Stimulated activated CD8-positive, alpha-beta memory T cell treated with anti-CD3 and anti-CD28 coated beads, Interleukin-12 subunit alpha, Interleukin-12 subunit beta, amount 100 ng/mL, for 1 hour (primary cell): ENCODE results near the gene SCFD2.
"Not testable (repeated sequence)": the region's sequence is repeated elsewhere in the genome, so short reads cannot be mapped to it uniquely, and the experiment has no call there.

Experiments
- DNase-seq: peaks from one replicate; pipeline ENCODE4 v3.0.0-alpha.2; 2020; ENCODE audit warnings: low read depth

The SCFD2 gene

DNA sequence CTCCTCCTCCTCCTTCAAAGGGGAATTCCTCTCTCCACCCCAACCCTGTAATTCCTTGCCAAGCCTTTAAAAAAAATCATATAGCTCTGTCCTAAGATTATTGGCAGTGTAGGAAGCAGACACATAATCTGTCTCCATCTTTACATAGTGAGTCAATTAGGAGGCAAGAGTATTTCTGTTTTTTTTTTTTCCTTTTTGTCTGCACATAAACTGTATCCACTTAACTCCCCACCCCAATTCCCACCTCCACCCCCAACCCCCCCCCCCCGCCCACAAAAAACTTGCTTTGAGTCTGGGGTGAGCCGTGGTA lies 321.3 kb downstream of the SCFD2 start:
- no peak for DNase-seq

DNA sequence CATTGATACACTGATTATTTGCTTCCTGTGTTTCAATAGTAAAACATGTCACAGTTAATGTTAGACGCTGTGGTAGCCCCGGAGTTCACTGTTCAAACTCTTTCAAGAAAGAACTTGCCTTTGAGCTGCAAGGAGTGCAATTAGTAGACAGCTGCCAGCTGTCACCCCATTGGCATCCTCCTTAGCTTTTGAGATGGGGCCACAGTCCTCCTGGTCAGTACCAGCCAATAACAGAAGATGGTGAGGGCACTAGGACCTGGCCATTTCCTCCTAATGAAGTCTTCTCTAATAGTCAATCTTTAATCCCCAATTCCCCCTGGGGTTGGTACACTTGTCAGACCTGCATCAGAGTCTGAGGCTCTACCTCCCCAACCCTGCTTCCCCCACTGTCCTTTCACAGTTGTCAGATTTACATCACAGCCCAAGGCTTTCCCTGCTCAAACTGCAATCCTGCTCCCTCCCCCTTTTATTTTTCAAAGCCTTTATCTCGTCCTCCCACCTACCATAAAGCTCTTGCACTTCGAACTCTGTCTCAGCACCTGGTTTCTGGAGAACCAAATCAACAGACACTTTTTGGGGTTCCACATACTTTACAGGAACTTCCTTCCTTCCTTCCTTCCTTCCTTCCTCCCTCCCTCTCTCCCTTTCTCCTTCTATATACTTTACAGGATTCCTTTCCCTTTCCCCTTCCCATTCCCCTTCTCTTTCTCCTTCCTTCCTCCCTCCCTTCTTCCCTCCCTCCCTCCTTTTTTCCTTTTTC lies 321.8 kb downstream of the SCFD2 start:
- no peak for DNase-seq

DNA sequence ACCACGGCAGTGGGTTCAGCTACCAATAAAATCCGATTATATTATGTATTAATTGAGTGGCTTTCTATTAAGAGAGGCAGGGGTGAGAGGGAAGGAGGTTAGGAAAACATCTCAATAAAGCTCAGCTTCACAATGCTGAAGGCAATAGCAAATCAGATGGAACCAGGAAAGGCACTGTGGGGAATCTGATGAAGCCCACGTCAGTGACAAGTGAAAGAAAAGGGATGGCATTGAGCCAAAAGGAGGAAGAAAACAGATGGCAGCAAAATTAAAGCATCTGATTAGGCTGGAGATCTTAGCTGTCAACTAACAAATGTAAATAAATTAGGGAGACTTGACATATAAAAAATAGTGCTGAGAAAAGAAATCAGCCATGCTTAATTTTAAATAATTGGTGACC lies 322.8 kb downstream of the SCFD2 start:
- DNase-seq = no peak

DNA sequence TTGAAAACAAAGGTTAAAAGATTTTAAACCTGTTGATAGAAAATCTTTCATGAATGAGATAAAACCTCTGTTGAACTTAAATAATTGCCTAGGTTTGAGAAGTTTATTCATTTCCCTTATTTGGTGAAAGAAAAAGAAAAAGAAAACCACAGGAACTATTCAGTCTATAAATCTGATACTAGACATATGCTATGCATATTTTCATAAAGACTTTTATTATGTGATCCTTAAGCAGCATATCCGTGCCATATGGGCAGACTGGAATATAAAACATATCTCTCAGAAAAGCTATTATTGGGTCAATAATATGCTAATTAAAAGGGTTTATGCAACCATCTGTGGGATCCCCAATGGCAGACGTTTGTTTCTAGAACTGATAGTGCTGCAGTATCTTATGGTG lies 325.0 kb downstream of the SCFD2 start:
- no peak for DNase-seq

DNA sequence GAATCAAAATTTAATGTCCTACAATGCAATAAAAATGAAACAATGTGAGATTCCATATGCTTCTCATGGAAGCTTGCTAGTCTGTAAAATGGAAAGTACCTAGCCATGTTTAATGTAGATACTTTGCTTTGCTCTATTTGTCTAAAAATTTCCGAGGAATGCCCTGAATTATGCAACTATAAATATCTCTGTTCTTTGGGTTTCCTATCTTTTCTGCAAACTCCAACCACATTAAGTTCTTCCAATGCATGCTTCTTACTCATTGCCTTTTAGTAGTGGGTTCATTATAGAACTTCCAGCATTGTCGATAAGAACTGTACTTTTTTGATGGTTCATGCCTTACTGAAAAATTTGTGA lies 325.4 kb downstream of the SCFD2 start:
- no peak for DNase-seq

DNA sequence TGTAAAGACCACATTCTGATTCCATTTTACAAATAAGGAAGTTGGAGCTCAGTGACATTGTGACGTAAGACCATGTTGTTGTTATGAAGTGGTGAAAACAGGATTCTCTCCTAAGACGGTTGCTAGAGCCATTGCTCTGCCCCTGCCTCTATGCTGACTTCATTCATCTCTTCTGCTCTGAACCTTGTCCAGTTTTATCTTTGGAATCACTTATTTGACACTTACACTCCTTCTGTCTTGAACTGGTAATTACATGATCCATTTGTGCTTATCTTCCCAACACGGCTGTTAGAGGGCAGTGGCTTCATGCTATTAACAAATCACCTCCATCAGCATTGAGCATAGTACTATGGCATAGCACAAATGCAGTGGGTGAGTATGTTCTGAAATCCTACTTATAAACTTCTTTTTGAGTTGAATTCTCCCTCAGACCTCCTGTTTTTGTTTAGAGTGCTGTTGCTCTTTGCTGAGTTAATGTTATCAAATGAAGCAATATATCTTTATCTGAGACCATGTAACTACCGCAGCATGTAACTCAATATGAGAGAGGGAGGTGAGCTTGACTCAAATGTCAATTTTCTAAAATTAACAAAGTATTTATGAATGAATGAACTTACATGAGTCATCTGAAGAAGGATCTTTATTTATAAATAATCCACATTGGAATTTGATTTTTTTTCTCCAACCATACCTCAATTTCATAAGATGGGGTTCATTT lies 326.0 kb downstream of the SCFD2 start:
- DNase-seq = no peak

DNA sequence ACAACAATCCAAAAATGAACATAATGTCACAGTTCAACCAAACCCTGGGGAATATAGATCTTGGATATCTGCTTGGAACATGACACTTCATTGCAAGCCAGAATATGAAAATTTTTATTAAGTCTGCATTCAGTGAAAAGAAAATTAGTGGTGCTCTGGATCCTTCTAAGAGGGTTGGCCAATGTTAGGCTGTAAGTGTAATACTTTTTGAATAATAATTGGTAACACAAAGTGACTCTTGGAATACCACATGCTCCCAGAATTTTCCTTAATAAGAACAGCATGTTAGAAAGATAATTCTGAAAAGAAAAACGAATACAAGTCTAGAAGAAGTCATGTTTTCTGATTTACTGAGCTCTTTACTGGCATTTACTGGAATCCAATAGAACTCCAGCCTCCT lies 328.0 kb downstream of the SCFD2 start:
- DNase-seq = no peak

DNA sequence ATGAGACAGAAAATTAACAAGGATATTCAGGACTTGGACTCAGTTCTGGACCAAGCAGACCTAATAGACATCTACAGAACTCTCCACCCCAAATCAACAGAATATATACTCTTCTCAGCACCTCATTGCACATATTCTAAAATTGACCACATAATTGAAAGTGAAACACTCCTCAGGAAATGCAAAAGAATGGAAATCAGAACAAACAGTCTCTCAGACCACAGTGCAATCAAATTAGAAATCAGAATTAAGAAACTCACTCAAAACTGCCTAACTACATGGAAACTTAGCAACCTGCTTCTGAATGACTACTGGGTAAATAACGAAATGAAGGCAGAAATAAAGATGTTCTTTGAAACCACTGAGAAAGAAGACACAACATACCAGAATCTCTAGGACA lies 333.0 kb downstream of the SCFD2 start:
- DNase-seq = not testable (repeated sequence)

DNA sequence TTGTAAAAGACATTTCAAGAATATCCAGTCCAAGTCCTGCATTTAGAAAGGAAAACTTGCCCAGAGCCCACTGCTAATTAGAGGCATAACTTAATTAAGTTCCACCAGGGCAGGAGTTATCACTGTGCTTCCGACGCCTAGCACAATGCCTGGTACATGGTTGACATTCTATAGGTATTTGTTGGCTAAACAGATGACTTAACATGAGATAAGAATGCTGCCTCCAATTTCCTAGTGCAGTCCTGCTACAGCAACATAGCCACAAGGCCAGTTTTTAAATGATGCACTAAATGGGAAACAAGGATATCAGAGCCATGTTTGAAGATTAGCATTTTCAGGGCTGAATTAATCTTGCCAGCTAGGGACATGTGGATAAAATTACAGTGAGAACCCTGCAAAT lies 339.6 kb downstream of the SCFD2 start:
- DNase-seq = no peak

DNA sequence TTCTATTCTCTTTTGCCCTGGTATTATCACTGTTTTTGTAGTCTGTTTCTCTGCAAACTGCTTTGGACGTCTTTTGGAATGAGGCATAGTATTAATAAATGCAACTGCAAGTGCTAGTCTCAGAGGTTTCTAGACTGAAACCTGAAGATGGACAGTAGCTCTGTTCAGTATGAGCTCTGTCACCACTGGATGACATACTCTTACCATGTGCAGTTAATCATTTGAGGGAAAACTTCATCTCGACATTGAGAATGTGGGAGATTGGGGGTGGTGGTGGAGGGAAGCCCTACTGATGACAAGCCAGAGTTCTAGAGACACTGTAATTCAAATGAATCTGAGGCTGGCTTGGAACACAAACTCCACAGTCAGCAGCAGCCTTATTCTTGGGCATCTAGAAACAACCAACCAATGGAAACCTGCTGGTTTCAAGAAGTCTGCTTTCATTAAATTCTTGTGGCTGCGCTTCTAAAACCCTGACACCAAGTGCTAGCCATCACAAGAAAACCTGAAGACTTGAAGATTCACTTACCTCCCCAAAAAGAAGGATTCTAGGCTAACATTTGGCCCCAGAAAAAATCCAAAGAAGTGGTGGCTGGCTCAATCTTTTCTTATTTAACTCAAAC lies 342.1 kb downstream of the SCFD2 start:
- DNase-seq = no peak

DNA sequence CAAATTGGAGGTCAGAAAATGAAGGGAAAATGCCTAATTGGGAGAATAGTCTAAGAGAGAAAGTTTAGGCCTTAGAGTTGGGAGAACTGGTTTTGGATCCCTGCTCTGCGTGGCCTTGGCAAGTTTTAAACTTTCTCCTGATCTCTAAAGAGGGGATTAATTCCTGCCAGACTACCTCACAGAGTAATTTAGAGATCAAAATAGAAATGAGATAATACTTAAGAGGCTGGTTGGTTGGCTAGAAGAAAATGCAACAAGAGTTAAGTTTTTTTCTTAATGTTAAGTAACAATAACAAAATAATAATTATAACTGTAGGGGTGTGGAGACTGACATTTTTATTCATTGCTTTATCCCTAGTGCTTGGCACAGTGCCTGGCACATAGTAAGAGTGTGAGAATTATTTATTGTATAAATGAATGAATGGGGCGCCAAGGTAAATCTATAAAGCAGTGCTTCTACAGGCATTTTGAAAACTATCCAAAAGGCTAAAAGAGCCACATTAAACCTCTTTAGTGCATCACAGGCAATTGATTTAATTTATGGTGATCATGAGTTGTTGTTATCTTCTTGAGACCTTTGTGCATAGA lies 343.3 kb downstream of the SCFD2 start:
- no peak for DNase-seq

DNA sequence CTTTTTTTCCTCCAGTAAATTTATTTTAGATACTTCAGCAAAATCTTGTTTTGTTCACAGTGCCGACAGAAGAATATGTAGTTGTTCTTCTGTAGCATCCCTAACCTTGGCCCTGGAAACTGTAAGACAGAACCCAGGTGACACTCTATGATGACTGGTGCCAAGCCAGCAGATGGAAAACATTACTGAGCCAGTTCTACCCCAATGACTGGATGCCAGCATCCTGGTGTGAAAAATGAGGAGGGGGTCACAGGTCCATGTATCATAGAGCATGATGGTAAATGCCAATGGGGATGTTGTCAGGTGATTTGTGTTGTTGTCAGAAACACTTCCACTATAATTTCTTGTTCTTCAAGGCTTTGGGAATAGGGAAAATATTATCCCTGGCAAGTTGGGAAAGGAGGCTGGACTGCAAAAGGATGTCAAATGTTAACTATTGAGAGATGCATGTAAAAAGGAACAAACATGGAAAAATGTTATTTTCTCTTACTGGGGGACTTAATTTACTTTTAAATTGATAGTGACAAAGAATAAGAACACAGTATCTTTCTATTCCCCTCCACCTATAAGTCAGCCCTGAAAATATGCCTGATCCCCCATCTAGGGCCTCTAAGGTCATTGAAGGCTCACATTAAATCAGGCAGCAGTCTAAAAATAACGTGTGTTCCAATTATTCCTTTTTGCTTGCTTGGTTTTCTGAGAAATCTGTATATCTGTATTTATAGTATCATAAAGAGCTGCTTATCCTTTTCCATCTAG lies 343.9 kb downstream of the SCFD2 start:
- DNase-seq = no peak

DNA sequence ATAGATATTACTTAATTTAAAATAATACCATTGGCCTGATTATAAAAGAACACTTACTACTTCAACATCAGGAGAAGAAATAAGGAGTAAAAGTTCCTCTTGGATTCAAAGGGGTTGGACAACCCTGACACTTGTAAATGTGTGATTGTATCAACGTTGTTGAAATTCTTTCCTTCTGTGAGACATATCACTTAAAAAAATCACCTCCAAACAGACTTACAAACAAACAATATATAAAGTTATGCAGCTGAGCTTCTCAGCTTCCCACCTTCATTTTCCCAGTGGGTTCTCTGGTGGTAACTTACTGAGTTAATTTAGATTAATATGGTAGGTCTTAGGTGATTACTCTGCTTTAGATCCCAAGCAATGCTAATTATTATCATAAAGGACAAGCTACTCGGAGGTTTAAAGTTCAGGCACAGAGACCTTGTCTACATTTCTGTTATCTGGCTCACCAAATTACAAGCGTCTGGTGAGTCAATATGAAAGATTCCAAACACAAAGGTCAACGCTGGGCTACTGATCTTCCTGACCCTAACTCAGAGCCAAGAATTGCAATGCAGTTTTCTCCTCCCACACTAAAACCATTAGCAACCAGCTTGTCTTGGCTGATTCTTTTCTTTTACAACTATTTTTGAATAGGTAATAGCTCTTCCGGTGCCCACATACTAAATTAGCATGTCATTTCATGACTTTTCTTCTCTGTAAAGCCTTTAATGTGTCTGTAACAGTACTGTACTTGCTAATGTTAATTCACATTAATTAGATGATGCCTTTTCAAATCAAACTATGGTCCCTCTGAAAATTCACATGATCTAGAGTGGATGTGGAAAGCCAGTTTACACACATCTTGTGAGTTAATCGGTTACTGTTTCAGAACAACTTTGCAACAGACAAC lies 346.1 kb downstream of the SCFD2 start:
- no peak for DNase-seq

DNA sequence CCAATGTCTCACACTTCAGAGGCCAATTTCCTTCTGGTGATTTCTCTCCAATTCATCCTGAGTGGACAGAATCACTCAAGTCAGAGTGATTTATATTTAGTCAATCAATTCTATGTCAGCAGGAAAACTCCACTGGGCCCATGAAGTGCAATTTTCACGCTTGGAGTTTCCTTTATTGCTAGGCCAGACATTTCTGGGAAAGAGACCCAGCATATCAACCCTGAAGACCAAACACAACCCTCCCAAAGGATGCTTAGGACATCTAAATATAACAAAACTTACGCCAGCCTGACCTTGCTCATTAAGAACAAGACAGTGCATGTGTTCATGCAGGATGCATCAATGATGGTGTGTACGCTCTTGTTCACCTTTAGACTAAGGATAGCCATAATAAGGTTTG lies 347.4 kb downstream of the SCFD2 start:
- no peak for DNase-seq

DNA sequence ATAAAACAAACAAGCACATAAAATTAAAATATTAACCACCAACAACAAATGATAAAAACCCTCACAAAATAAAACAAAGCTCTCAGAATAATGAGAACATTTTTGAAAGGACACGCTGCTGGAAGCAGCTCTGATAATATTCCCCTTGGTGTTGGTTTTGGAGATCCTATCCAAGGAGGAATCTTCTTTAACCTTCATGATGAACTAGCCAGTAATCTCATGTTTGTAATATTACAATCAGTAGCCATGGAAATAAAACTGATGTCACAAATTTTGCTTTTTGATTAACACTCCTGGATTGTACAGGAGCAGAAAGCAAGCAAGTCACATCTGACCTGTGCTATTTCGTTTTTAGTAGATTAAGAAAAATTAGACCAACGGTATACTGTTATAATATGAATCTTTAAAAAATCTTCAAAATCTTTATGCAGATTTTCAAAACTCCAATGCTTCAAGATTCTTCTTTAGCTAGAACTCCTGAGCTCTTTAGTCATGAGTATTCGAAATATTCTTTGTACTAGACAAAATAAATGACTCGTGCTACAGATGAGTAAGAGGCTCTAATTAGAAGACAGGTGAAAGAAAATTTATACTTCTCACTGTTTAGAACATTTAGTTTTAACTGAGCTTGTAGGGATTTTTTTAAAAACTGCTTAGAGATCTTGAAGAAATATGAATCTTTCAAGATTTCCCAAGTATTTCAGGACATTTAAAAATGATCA lies 349.6 kb downstream of the SCFD2 start:
- no peak for DNase-seq

DNA sequence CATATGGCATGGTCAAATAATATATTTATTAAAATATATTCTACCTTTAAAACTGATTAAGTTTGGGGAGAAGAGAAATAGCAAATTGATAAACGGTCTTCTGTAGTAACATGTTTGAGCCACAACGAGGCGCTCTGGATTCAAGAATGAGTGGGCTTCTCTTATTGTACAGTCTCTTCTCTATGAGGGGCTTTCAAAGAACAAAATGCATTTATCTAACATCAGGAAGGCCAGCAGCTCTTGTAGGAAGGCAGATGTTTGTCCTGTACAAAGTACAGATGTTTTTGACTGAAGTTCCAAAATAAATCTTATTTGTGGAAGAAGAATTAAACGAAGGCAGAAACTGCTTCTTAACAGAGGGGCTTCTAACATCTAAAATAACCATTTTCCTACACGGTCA lies 350.2 kb downstream of the SCFD2 start:
- DNase-seq = no peak

DNA sequence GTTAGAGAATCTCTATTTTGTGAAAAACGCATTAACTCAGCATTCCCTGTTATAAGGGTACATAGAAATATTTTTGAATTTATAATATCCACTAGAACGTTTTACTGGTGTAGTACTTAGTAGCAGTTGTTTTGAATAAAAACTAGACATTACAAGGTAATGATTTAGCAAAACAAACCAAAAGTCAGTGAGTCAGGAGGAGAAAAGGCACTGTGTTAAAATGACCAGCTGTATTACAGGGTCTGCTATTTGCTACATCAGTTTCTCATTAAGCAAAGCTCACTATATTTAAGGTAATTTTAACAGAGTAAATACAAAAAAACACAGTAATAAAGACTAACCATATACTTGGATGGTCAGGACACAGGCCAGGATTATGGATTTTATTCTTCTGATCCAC lies 351.0 kb downstream of the SCFD2 start:
- no peak for DNase-seq

DNA sequence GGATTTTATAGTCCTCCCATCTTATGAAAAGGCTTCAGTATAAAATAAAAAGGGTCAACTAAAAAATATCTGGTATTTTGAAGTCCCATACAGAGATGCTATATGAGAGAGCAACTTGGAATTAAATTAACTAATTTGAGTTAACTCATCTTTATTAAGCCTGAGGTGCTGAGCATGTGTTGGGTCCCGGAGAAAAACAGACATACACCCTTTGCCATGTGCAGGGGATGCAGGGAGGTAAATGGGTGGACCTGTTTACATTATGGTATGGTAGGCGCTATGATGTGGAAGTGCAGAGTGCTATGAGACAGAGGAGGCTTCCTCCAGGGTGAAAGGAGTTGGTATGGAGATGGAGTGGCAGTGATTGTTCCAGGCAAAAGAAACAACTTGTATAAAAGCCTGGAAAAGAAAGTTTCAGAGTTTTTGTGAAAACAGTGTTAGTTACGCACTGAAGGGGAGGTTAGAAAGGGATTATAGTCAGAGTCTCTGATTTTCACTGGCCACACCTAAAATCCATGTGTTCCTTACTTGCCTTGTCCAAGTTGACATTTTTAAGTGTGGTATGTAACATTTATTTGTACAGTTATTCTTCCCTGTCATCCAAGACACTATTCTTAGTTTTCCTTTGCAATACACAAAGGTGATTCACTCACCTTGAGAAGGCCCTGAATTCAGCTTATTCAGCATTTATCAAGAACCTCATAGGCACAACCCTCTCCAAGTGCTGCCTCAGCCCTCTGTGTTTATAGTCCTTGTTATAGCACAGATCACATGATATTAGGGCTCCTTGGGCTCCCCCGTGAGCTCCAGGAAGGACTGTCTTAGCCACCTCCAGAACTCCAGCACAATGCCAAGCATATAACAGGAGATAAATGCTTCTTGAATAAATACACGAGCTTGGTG lies 351.7 kb downstream of the SCFD2 start:
- no peak for DNase-seq

DNA sequence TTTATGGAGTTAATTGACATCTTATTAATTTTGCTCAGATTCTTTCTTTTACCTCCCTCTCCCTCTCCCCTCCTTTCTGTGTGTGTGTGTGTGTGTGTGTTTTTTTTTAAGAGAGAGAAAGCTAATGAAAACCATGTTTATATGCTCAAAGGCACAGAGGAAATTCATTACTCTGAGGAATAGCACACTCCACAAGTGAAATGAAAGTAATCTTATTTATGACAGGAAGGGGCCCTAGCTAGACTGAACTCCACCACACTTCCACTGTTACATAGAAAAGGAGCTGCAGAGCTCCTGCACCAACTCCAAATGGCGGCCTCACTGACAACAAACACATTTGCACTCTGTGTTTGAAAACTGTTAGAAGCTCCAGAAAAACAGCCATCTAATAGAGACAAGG lies 353.1 kb downstream of the SCFD2 start:
- DNase-seq = no peak
